Inflammatory macrophage (primary cell): ENCODE measurements around the gene MTA1.

Experiments used
- DNase-seq, 2 donors: peaks; one replicate each; pipeline ENCODE4 v3.0.0-alpha.2; 2020 to 2022

MTA1 gene

GRCh38 chr14:105500036-105500725 lies 80.6 kb downstream of the MTA1 start:
- DNase-seq: no peak

- no peak for DNase-seq
These were observed 81.1 kb downstream of the MTA1 start for GRCh38 chr14:105500726-105501101.

- no peak for DNase-seq
These were observed 82.1 kb downstream of the MTA1 start for GRCh38 chr14:105501504-105502291.

GRCh38 chr14:105502446-105503295 lies 83.0 kb downstream of the MTA1 start:
- no peak for DNase-seq

GRCh38 chr14:105503296-105503640 lies 83.6 kb downstream of the MTA1 start:
- DNase-seq: no peak

- no peak for DNase-seq
These were observed 84.5 kb downstream of the MTA1 start for GRCh38 chr14:105503935-105504692.

- DNase-seq: no peak
These were observed 85.5 kb downstream of the MTA1 start for GRCh38 chr14:105505101-105505500.

- DNase-seq: no peak
These were observed 87.6 kb downstream of the MTA1 start for GRCh38 chr14:105507247-105507646.

GRCh38 chr14:105508069-105508468 lies 88.4 kb downstream of the MTA1 start:
- DNase-seq: no peak

GRCh38 chr14:105508601-105509000 lies 89.0 kb downstream of the MTA1 start:
- DNase-seq: no peak

- no peak for DNase-seq
These were observed 97.5 kb downstream of the MTA1 start for GRCh38 chr14:105517096-105517495.

- no peak for DNase-seq
These were observed 100.5 kb downstream of the MTA1 start for GRCh38 chr14:105519946-105520698.
